GM10248 (cell line): ENCODE data around the gene CCDC85A.

Experiments
- CTCF ChIA-PET: fragments of 300-600 bp; sonication (Branson Sonifier 250); formaldehyde crosslinking; extraction: SDS; loops from one replicate; lab custom pipeline; 2021; ENCODE audit warnings: antibody characterized with exemption; lab: Yijun Ruan, JAX
- POLR2A ChIA-PET: fragments of 350-650 bp; sonication (Branson Sonifier 250); formaldehyde crosslinking; extraction: SDS; loops from one replicate; lab custom pipeline; 2020; ENCODE audit warnings: antibody characterized with exemption; lab: Yijun Ruan, JAX
- DNase-seq: peaks from one replicate; pipeline ENCODE4 v3.0.0; 2012; ENCODE audit errors: extremely low spot score
- CTCF ChIP-seq: IDR thresholded peaks from 2 replicates; pipeline ENCODE4 v1.5.1; 2012; ENCODE audit warnings: mild to moderate bottlenecking, low read depth; ENCODE audit errors: extremely low read depth, missing control alignments, control extremely low read depth

CCDC85A gene

DNA sequence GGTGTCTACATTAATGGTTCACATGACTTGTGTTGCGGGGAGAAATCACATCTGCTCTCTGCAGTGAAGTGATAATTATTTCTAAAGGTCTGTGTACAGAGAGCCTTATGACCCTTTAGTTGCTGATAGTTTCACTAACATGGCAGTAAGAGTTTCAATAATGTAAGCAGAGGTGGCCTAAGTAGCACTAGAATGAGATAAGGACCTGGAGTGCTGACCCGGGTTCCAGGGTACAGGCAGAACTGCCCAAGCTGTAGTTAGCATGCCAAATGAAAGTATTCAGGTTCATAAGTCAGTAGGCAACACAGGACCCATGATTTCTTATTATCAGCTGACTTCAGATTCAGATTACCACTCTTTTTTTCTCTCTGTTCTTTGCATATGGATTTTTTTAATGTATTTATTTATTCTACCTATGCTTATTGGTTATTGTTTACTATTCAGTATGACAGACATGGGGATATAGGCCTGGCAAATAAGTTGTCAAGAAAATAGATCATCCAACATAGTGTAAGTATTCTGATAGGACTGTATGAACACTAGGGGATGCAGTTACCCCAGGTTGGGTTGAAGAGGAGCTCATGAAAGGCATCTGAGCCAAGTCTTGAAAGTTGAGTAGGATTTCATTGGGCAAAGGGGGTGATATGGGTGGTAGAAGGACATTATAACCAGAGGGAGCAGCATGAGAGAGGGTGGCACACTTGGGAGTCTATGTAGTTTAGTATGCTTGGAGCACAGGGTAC, 105.2 kb downstream of the CCDC85A start:
- TF ChIP-seq CTCF: no peak
- no peak for DNase-seq
- CTCF ChIA-PET: interaction anchor here (3.3 kb wide), 1 partner anchor 11 kb away, joined by 9 read pairs; no protein-coding TSS in a partner anchor
- POLR2A ChIA-PET: no interaction called here

DNA sequence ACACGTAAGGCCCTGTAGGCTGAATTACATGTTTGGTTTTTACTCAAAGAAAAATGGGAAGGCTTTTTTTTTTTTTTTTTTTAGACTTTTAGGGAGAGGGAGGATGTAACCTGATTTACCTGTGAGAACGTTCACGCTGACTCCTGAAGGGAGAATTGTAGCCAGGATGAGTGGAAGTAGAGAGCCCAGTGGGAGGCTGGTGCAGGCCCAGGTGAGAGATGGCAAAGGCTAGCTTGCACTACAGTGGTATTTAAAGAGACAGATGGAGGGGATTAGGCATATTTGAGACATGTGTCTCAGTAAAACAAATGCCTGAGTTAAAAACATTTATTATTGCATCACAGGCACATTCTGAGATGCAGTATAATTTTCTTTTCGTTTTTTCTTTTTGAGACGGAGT, 107.9 kb downstream of the CCDC85A start:
- no peak for TF ChIP-seq CTCF
- ChIA-PET CTCF (interaction anchor here (3.3 kb wide), 1 partner anchor 8 kb away, joined by 9 read pairs; no protein-coding TSS in a partner anchor), POLR2A (no interaction called here)
- DNase-seq: no peak

GRCh38 chr2:56292951-56293350, 109.2 kb downstream of the CCDC85A start:
- ChIA-PET POLR2A (no interaction called here), CTCF (no interaction called here)
- TF ChIP-seq CTCF: no peak
- DNase-seq: no peak

DNA sequence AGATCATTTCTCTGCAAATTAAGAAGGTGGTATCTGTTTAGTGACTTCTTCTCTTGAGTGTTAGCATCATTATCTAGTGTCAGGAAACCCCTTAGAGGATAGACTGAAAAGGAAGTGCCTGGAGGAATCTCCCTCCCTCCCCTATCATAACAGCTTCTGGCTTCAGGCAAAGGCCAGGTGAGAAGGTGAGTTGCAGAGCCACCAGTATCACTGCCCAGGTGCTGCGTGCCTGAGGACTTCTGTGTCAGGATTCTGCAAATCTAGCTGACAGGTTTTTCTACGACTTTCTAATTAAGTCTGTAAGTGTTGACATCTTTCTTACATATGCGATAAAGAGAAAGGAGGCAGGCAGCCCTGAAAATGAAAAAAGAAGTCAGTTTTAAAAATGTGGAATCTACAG, 111.9 kb downstream of the CCDC85A start:
- no peak for DNase-seq
- POLR2A ChIA-PET: no interaction called here
- no peak for TF ChIP-seq CTCF
- CTCF ChIA-PET: no interaction called here

GRCh38 chr2:56297671-56298070, 113.9 kb downstream of the CCDC85A start:
- POLR2A ChIA-PET: no interaction called here
- CTCF ChIA-PET: interaction anchor here (1.0 to 1.8 kb wide), 3 partner anchors 17 to 101 kb away, joined by 3 to 5 read pairs (median 3); no protein-coding TSS in a partner anchor
- DNase-seq: no peak
- no peak for TF ChIP-seq CTCF

- ChIA-PET CTCF (interaction anchor here (1.8 to 2.4 kb wide), 2 partner anchors 9 to 24 kb away, joined by 5 to 9 read pairs; no protein-coding TSS in a partner anchor), POLR2A (no interaction called here)
- DNase-seq: no peak
- TF ChIP-seq CTCF: no peak
These were observed 115.4 kb downstream of the CCDC85A start for GRCh38 chr2:56299171-56299691.
